ENCODE measurements around the gene LIN7B. TPM values are rescaled to one million over a fixed set of nuclear protein-coding genes. Genes with fewer than 3 reads are reported as not detected.

The LIN7B gene
- total and polyA plus RNA-seq, 2 of the 8 experiments (the other 6 are each of a cell fraction or from before 2014, with no cell fraction given): 4.1 to 4.2 TPM

GRCh38 chr19:49145573-49146407, 31.6 kb downstream of the LIN7B start (continued):
- TF ChIP-seq CHD1 (IDR thresholded peaks at IDR 0.05; ENCODE audit: low read depth, low read length) (peak; percentile 87), MAX (IDR thresholded peaks at IDR 0.05) (peak; percentile 43; the same call in 1 of the 2 replicates), JUND (IDR thresholded peaks at IDR 0.05; ENCODE audit: low read length) (peak; percentile 93), ZNF274 (IDR thresholded peaks at IDR 0.05; ENCODE audit: borderline replicate concordance, extremely low read depth, low read length) (no peak), CTCF (IDR thresholded peaks at IDR 0.05; ENCODE audit: control extremely low read depth in 1 of 3, insufficient read depth in 1 of 3, low read depth in 1 of 3, low read length in 3 of 3) (peak; percentile 66 to 91 (median 73)), TAF1 (IDR thresholded peaks at IDR 0.05; ENCODE audit: low read depth, low read length) (0 out of 2 replicates have a peak, but pooled peaks have one; percentile 19), ASH2L (IDR thresholded peaks at IDR 0.05; ENCODE audit: low read length) (peak; percentile 63), POLR2AphosphoS5 (IDR thresholded peaks at IDR 0.05; ENCODE audit: low read depth, low read length) (0 out of 2 replicates have a peak, but pooled peaks have one; percentile 9)
